HEK293T (cell line): ENCODE data around the gene MBD2.

Experiments used
- CTCF ChIA-PET: fragments of 350-600 bp; formaldehyde crosslinking; extraction: SDS; loops from one replicate; lab custom pipeline; 2021; ENCODE audit warnings: antibody characterized with exemption, inconsistent platforms; lab: Yijun Ruan, JAX
- POLR2A ChIA-PET: fragments of 350-600 bp; formaldehyde crosslinking; extraction: SDS; loops from one replicate; lab custom pipeline; 2020; ENCODE audit warnings: antibody characterized with exemption, inconsistent platforms; lab: Yijun Ruan, JAX
- DNase-seq: peaks from one replicate; pipeline ENCODE4 v3.0.0; 2012; ENCODE audit warnings: mixed read lengths; ENCODE audit errors: extremely low spot score
- ARNT ChIP-seq: fragments of 450-650 bp; IDR thresholded peaks from 2 replicates; pipeline ENCODE4 v1.6.1; 2017; ENCODE audit warnings: mild to moderate bottlenecking
- BHLHE40 ChIP-seq: fragments of 450-650 bp; IDR thresholded peaks from 2 replicates; pipeline ENCODE4 v1.6.1; 2016; ENCODE audit warnings: mild to moderate bottlenecking, moderate library complexity, borderline replicate concordance
- CTBP1 ChIP-seq: fragments of 450-650 bp; IDR thresholded peaks from 2 replicates; pipeline ENCODE4 v1.6.1; 2016; ENCODE audit warnings: borderline replicate concordance
- ELF4 ChIP-seq: fragments of 450-650 bp; IDR thresholded peaks from 2 replicates; pipeline ENCODE4 v1.6.1; 2017; ENCODE audit warnings: antibody characterized with exemption
- FOXA1 ChIP-seq: fragments of 450-650 bp; IDR thresholded peaks from 2 replicates; pipeline ENCODE4 v1.6.1; 2016; ENCODE audit warnings: mild to moderate bottlenecking
- FOXK2 ChIP-seq: fragments of 450-650 bp; IDR thresholded peaks from 2 replicates; pipeline ENCODE4 v1.6.1; 2016; ENCODE audit warnings: mild to moderate bottlenecking
- FOXM1 ChIP-seq: fragments of 450-650 bp; IDR thresholded peaks from 2 replicates; pipeline ENCODE4 v1.6.1; 2017; ENCODE audit warnings: mild to moderate bottlenecking, borderline replicate concordance
- HDGF ChIP-seq: fragments of 450-650 bp; IDR thresholded peaks from 2 replicates; pipeline ENCODE4 v1.6.1; 2017; ENCODE audit warnings: antibody characterized with exemption, borderline replicate concordance
- L3MBTL2 ChIP-seq: fragments of 450-650 bp; conservative IDR thresholded peaks from 2 replicates; pipeline ENCODE4 v1.6.1; 2016; ENCODE audit warnings: mild to moderate bottlenecking
- LEF1 ChIP-seq: fragments of 450-650 bp; IDR thresholded peaks from 2 replicates; pipeline ENCODE4 v1.6.1; 2017; ENCODE audit warnings: mild to moderate bottlenecking, borderline replicate concordance
- NFRKB ChIP-seq: fragments of 450-650 bp; IDR thresholded peaks from 2 replicates; pipeline ENCODE4 v1.6.1; 2016; ENCODE audit warnings: mild to moderate bottlenecking, moderate library complexity
- PKNOX1 ChIP-seq: fragments of 450-650 bp; IDR thresholded peaks from 2 replicates; pipeline ENCODE4 v1.6.1; 2016
- SP1 ChIP-seq: fragments of 450-650 bp; IDR thresholded peaks from 2 replicates; pipeline ENCODE4 v1.6.1; 2017
- SUZ12 ChIP-seq: fragments of 450-650 bp; IDR thresholded peaks from 2 replicates; pipeline ENCODE4 v1.6.1; 2016; ENCODE audit warnings: mild to moderate bottlenecking
- TARDBP ChIP-seq: fragments of 450-650 bp; IDR thresholded peaks from 2 replicates; pipeline ENCODE4 v1.6.1; 2016
- ZNF384 ChIP-seq: fragments of 450-650 bp; IDR thresholded peaks from 2 replicates; pipeline ENCODE4 v1.6.1; 2016

Gene MBD2

GRCh38 chr18:54169431-54170403, 54.8 kb downstream of the MBD2 start:
- ChIA-PET POLR2A (no interaction called here), CTCF (no interaction called here)
- DNase-seq: no peak
- no peak for TF ChIP-seq FOXA1

- POLR2A ChIA-PET: no interaction called here
- CTCF ChIA-PET: no interaction called here
- TF ChIP-seq L3MBTL2 (no peak), FOXM1 (no peak), SUZ12 (no peak), FOXK2 (no peak), LEF1 (no peak), ZNF384 (no peak), ARNT (no peak), TARDBP (no peak), HDGF (no peak), FOXA1 (no peak), ELF4 (no peak), PKNOX1 (no peak)
- no peak for DNase-seq
Observed at GRCh38 chr18:54165450-54165849, 59.0 kb downstream of the MBD2 start.

- CTCF ChIA-PET: no interaction called here
- no peak for TF ChIP-seq PKNOX1
- no peak for TF ChIP-seq NFRKB
- no peak for TF ChIP-seq TARDBP
- no peak for TF ChIP-seq HDGF
- TF ChIP-seq BHLHE40: no peak
- no peak for TF ChIP-seq ELF4
- TF ChIP-seq SP1: no peak
- TF ChIP-seq SUZ12: no peak
- TF ChIP-seq FOXM1: no peak
- no peak for TF ChIP-seq FOXK2
- TF ChIP-seq FOXA1: no peak
- no peak for TF ChIP-seq L3MBTL2
- TF ChIP-seq ARNT: no peak
- TF ChIP-seq ZNF384: no peak
- DNase-seq: no peak
- POLR2A ChIA-PET: no interaction called here
Observed at GRCh38 chr18:54163453-54163852, 61.0 kb downstream of the MBD2 start.

GRCh38 chr18:54162431-54162830, 62.0 kb downstream of the MBD2 start:
- ChIA-PET CTCF (no interaction called here), POLR2A (no interaction called here)
- DNase-seq: no peak
- TF ChIP-seq L3MBTL2 (no peak), FOXK2 (no peak), SP1 (no peak), HDGF (no peak), ELF4 (no peak), FOXM1 (no peak), BHLHE40 (no peak), LEF1 (no peak), PKNOX1 (no peak), ARNT (no peak), FOXA1 (no peak), SUZ12 (no peak), CTBP1 (no peak), ZNF384 (no peak), TARDBP (no peak), NFRKB (no peak)

- no peak for DNase-seq
- POLR2A ChIA-PET: no interaction called here
- TF ChIP-seq HDGF (no peak), PKNOX1 (no peak), SP1 (no peak)
- CTCF ChIA-PET: no interaction called here
Observed at GRCh38 chr18:54161267-54161666, 63.2 kb downstream of the MBD2 start.

- CTCF ChIA-PET: no interaction called here
- POLR2A ChIA-PET: no interaction called here
- no peak for TF ChIP-seq SUZ12
- no peak for TF ChIP-seq ZNF384
- no peak for TF ChIP-seq PKNOX1
- no peak for TF ChIP-seq FOXM1
- TF ChIP-seq CTBP1: no peak
- TF ChIP-seq FOXK2: no peak
- TF ChIP-seq ELF4: no peak
- TF ChIP-seq HDGF: no peak
- no peak for TF ChIP-seq L3MBTL2
- no peak for DNase-seq
Observed at GRCh38 chr18:54159906-54160305, 64.6 kb downstream of the MBD2 start.
